WERI-Rb-1 (cell line): ENCODE measurements around the gene CD300H.

ENCODE experiments used
- DNase-seq: peaks from one replicate; pipeline ENCODE4 v3.0.0-alpha.2; 2020
- H3K27ac ChIP-seq: fragments of 250-450 bp; sonication (Bioruptor Pico); 2 replicates; pipeline ENCODE4 v1.5.1; 2020; ENCODE audit warnings: mild to moderate bottlenecking, moderate library complexity
- H3K27me3 ChIP-seq: fragments of 250-450 bp; sonication (Bioruptor Pico); 2 replicates; pipeline ENCODE4 v1.5.1; 2021; ENCODE audit warnings: mild to moderate bottlenecking, low read depth, moderate library complexity; ENCODE audit not compliant: insufficient read depth, severe bottlenecking
- H3K36me3 ChIP-seq: fragments of 250-450 bp; sonication (Bioruptor Pico); 2 replicates; pipeline ENCODE4 v1.5.1; 2020; ENCODE audit warnings: mild to moderate bottlenecking, moderate library complexity
- H3K4me3 ChIP-seq: 2 replicates; pipeline ENCODE4 v1.5.1; 2011; ENCODE audit warnings: low read depth, mild to moderate bottlenecking, control low read depth, low read length
- H3K9me3 ChIP-seq: fragments of 250-450 bp; sonication (Bioruptor Pico); 2 replicates; pipeline ENCODE4 v1.5.1; 2021; ENCODE audit warnings: mild to moderate bottlenecking, moderate library complexity; ENCODE audit not compliant: severe bottlenecking
- CTCF ChIP-seq: IDR thresholded peaks from 2 replicates; pipeline ENCODE4 v1.5.1; 2011; ENCODE audit warnings: low read depth, mild to moderate bottlenecking, control low read depth, inconsistent platforms, low read length

Gene CD300H

DNA sequence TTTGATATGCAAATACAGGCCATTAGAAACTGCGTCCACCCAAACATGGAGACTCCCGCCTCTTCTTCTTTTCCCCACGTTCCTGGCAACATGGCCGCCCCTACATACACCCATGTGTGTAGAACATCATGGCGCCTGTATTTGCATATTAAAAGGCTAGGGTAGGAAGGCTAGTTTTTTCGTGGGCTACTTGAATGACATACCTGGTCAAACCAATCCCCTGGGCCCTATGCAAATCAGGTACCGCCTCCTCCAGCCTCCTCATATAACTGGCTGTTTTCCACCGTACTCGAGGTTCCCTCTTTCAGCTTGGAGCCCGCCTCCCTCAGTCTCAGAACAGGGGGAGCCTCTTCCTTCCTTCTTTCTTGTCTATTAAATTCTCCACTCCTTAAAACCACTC, 35.2 kb downstream of the CD300H start:
- no peak overlapping the region for H3K4me3 ChIP-seq
- no peak overlapping the region for H3K27ac ChIP-seq
- no peaks in the 10 kb centered on the region for H3K36me3 ChIP-seq
- peaks cover 21% of the 10 kb centered on the region for H3K9me3 ChIP-seq
- peaks cover 98% of the 10 kb centered on the region for H3K27me3 ChIP-seq
- DNase-seq: peak; percentile 5
- no peak for TF ChIP-seq CTCF

DNA sequence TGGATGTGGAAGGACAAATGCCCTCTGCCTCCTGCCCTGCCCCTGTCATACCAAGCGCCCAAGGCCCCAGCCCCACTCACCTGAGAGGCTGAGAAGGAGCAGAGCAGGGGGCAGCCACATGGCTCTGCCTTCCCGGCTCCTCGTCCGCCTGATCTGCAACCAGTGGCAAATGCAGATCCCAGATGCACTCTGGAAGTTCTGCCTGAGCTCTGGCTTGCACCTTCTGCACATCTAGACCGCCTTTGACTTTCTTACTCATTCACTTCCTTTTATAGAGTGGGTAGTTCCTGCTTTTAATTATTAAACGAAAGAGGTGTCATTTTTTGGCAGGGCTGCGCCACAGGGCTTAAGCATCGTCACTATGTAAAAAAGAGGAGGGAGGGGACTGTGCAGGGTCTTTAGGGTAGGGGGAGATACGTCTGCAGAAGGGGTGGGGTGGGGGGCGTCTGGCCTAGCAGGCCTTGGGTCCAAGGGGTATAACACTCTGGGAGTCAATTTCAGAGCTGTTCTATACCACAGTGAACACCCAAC, 36.0 kb downstream of the CD300H start, which contains the start of gene CD300LB:
TSS of gene CD300LB (minus strand) at position 245 of the 531 bp plus-strand sequence. CDS start at position 120, 125 bp downstream.
- Histone ChIP-seq H3K27ac (no peak within 1 kb of the TSS), H3K4me3 (no peak within 1 kb of the TSS), H3K36me3 (no peaks in the 10 kb centered on the region), H3K9me3 (peaks cover 28% of the 10 kb centered on the region), H3K27me3 (peaks cover 99% of the 10 kb centered on the region)
- DNase-seq: peak; percentile 1
- no peak for TF ChIP-seq CTCF

GRCh38 chr17:74530831-74531150, 36.5 kb downstream of the CD300H start:
- Histone ChIP-seq H3K36me3 (no peaks in the 10 kb centered on the region), H3K27ac (no peak overlapping the region), H3K4me3 (no peak overlapping the region), H3K27me3 (peaks cover 100% of the 10 kb centered on the region), H3K9me3 (peaks cover 27% of the 10 kb centered on the region)
- DNase-seq: no peak
- TF ChIP-seq CTCF: no peak

DNA sequence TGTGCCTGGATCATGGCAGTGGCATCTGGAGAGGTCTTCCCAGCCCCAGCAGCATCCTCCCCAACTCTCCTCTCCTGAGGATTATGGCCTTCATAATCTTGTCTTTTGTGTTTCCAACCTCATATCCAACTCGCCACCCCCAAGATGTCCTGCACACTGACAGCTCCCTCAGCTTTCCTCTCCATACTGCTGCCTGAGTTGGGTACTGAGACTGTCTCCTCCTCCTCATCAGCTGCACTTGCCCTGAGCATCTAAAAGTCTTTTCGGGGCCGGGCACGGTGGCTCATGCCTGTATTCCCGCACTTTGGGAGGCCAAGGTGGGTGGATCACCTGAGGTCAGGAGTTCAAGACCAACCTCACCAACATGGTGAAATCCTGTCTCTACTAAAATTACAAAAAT, 38.1 kb downstream of the CD300H start:
- no peak overlapping the region for H3K4me3 ChIP-seq
- H3K27ac ChIP-seq: no peak overlapping the region
- no peaks in the 10 kb centered on the region for H3K36me3 ChIP-seq
- peaks cover 24% of the 10 kb centered on the region for H3K9me3 ChIP-seq
- no peak for TF ChIP-seq CTCF
- peaks cover 100% of the 10 kb centered on the region for H3K27me3 ChIP-seq
- no peak for DNase-seq

DNA sequence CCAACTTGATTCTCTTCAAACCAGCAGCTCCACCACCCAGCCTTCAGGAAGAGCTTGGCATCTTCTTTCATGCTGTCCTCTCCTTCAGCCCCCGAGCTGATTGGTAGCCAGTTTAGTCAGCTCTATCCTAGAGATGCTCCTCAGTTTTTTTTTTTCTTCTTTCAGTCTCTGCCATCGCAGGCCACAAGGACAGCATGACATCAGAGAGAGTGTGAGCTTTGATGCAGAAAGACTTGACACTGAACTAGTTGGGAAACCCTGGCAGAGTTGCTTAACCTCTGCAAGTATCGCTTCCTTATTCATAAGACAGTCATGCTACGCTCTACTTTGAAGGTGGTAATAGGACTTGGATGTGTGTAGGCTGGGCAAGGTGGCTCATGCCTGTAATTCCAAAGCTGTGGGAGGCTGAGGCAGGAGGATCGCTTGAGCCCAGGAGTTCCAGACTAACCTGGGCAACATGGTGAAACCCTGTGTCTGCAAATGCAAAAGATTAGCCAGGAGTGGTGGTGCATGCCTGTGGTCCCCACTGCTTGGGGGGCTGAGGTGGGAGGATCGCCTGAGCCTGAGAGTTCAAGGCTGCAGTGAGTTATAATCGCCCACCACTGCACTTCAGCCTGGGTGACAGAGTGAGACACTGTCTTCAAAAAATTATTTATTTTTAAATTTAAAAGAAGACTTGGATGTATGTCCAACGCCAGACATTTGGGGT, 38.7 kb downstream of the CD300H start:
- no peak for TF ChIP-seq CTCF
- peaks cover 24% of the 10 kb centered on the region for H3K9me3 ChIP-seq
- H3K27ac ChIP-seq: no peak overlapping the region
- DNase-seq: no peak
- no peaks in the 10 kb centered on the region for H3K36me3 ChIP-seq
- peaks cover 100% of the 10 kb centered on the region for H3K27me3 ChIP-seq
- H3K4me3 ChIP-seq: no peak overlapping the region

DNA sequence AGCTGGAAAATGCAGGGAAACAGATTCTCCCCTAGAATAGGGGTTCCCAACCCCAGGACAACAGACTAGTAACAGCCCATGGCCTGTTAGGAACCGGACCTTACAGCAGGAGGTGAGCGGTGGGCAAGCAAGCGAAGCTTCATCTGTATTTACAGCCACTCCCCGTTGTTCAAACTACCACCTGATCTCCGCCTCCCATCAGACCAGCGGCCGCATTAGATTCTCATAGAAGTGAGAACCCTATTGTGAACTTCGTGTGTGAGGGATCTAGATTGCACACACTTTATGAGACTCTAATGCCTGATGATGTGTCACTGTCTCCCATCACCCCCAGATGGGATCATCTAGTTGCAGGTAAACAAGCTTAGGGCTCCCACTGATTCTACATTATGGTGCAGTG, 39.6 kb downstream of the CD300H start:
- Histone ChIP-seq H3K27me3 (peaks cover 100% of the 10 kb centered on the region), H3K27ac (no peak overlapping the region), H3K9me3 (peaks cover 24% of the 10 kb centered on the region), H3K4me3 (no peak overlapping the region), H3K36me3 (no peaks in the 10 kb centered on the region)
- no peak for TF ChIP-seq CTCF
- DNase-seq: no peak
